GM23248 (cell line): Measurements from ENCODE around the gene SHOC1.

Experiments
- EZH2 ChIP-seq: fragments of 200-600 bp; sonication (generic); IDR thresholded peaks from 2 replicates; pipeline ENCODE4 v1.6.1; 2018; ENCODE audit warnings: antibody characterized with exemption, mild to moderate bottlenecking; ENCODE audit not compliant: insufficient read depth, poor library complexity, severe bottlenecking
- EZH2phosphoT487 ChIP-seq: fragments of 200-600 bp; sonication (generic); IDR thresholded peaks from 2 replicates; pipeline ENCODE4 v1.6.1; 2018; ENCODE audit warnings: antibody characterized with exemption, moderate library complexity, mild to moderate bottlenecking, low read depth; ENCODE audit not compliant: insufficient read depth

DNA sequence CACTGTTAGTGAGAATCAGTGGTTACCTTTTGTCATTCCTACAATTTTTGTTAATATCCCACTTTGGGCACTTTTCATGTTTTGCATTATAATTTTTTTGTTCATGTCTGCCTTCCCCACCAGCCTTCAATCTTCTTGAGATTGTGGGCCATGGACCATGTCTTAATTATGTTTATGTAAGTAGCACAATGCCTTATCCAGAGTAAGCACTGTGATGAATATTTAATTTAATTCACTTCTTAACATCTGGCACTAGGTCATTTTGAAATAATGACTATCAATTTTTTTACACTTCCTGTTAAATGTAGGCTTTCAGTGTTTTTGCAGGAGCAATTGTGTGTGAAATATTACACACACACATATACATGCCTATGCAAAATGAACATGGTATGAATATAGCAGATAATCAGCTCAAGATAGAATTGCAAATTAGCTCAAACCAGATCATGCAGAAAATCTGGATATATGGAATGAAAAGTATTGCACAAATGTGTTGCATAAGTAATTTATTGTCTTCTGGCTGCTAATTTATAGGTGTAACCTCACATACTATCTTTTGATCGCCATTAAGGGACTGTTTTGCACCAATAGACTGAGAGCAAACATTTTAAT, 5.3 kb upstream of the SHOC1 start:
- TF ChIP-seq EZH2phosphoT487 (no peak), EZH2 (no peak)
